ENCODE data around the gene KCTD4.
A peak's percentile ranks its signal among the peaks of the same experiment; 100 is the strongest.

The KCTD4 gene

GRCh38 chr13:45215392-45216077 is 14.7 kb upstream of the KCTD4 start:
- DNase-seq (ENCODE audit: low read depth), result no peak
- H3K36me3 ChIP-seq (ENCODE audit: control insufficient read depth, insufficient read depth, low read length, severe bottlenecking), result peaks cover 2% of the 10 kb centered on the region
- no peak overlapping the region for H3K4me3 ChIP-seq (ENCODE audit: low read length)
- no peak overlapping the region for H3K9ac ChIP-seq (ENCODE audit: low read length)
- H3K4me1 ChIP-seq (ENCODE audit: control insufficient read depth, insufficient read depth, low read length), result peaks cover 16% of the 10 kb centered on the region
- H3K27me3 ChIP-seq (replicated peaks; ENCODE audit: control insufficient read depth, insufficient read depth, low read length), result no peaks in the 10 kb centered on the region
- no peaks in the 10 kb centered on the region for H3K9me3 ChIP-seq (ENCODE audit: control insufficient read depth, low read length)

DNA sequence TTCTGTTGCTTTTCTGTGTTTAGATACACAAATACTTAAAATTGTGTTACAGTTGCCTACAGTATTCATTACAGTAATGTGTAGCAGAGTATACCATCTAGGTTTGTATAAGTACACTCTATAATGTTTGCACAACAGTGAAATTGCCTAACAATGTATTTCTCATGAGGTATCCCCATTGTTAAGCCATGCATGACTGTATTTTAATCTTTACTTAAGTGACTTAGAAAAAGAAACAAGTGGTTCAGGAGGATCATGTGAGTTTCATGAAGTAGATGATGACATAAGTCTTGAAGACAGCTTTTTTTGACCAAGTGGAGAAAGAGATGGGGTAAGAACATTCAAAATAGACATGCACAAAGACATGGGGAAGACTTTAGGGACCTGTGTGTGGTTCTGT is 8.4 kb upstream of the KCTD4 start:
- peak; percentile 72 for DNase-seq (ENCODE audit: low read depth)
- peaks cover 20% of the 10 kb centered on the region for H3K4me1 ChIP-seq (ENCODE audit: control insufficient read depth, insufficient read depth, low read length)
- no peak overlapping the region for H3K9ac ChIP-seq (ENCODE audit: low read length)
- H3K36me3 ChIP-seq (ENCODE audit: control insufficient read depth, insufficient read depth, low read length, severe bottlenecking), result peaks cover 15% of the 10 kb centered on the region
- no peak overlapping the region for H3K4me3 ChIP-seq (ENCODE audit: low read length)
- no peaks in the 10 kb centered on the region for H3K27me3 ChIP-seq (replicated peaks; ENCODE audit: control insufficient read depth, insufficient read depth, low read length)
- H3K9me3 ChIP-seq (ENCODE audit: control insufficient read depth, low read length), result no peaks in the 10 kb centered on the region

- Histone ChIP-seq H3K4me1 (ENCODE audit: control insufficient read depth, insufficient read depth, low read length) (peaks cover 20% of the 10 kb centered on the region), H3K9ac (ENCODE audit: low read length) (no peak overlapping the region), H3K4me3 (ENCODE audit: low read length) (no peak overlapping the region), H3K9me3 (ENCODE audit: control insufficient read depth, low read length) (no peaks in the 10 kb centered on the region), H3K36me3 (ENCODE audit: control insufficient read depth, insufficient read depth, low read length, severe bottlenecking) (peaks cover 15% of the 10 kb centered on the region), H3K27me3 (replicated peaks; ENCODE audit: control insufficient read depth, insufficient read depth, low read length) (no peaks in the 10 kb centered on the region)
- no peak for DNase-seq (ENCODE audit: low read depth)
These were observed 7.3 kb upstream of the KCTD4 start for GRCh38 chr13:45208132-45208531.

DNA sequence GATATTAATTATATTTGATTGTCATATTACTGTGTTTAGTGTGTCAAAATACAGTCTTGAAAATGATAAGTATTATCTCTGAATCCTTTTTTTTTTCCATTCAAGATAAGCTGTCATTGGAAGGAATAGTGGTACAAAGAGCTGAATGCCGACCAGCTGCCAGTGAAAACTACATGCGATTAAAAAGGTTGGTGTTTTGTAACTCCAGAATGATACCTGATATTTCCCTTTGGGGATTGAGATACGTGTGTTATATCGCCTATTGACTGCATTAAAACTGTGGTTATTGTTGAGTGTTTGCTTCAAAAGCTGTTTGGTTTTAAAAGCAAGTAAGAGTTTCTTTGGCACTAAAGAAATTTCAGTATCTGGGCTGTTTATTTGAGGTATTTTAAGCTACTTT is 6.5 kb upstream of the KCTD4 start:
- DNase-seq (ENCODE audit: low read depth), result peak; percentile 23
- H3K9ac ChIP-seq (ENCODE audit: low read length), result peak overlapping the region; percentile 60
- peaks cover 15% of the 10 kb centered on the region for H3K36me3 ChIP-seq (ENCODE audit: control insufficient read depth, insufficient read depth, low read length, severe bottlenecking)
- H3K4me3 ChIP-seq (ENCODE audit: low read length), result peak overlapping the region; percentile 36
- peaks cover 20% of the 10 kb centered on the region for H3K4me1 ChIP-seq (ENCODE audit: control insufficient read depth, insufficient read depth, low read length)
- no peaks in the 10 kb centered on the region for H3K27me3 ChIP-seq (replicated peaks; ENCODE audit: control insufficient read depth, insufficient read depth, low read length)
- H3K9me3 ChIP-seq (ENCODE audit: control insufficient read depth, low read length), result no peaks in the 10 kb centered on the region

DNA sequence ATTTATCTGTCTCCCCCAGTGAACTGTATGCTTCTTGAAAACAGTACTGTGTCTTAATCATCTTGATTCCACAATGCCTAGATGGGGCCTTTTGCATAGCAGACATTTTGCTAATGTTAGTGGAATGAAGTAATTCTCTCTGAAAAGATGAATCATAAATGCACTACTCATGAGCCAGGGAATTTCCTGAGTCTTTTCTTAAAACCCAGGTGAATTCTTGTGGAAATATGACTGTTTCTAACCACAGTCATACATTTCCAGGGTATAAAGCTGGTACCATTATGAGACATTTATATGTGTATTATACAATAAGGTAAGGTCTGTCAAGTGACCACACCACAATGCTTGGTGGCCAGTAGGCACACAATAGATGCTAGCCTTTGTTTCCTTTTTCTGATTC is 5.5 kb upstream of the KCTD4 start:
- Histone ChIP-seq H3K36me3 (ENCODE audit: control insufficient read depth, insufficient read depth, low read length, severe bottlenecking) (peaks cover 15% of the 10 kb centered on the region), H3K4me3 (ENCODE audit: low read length) (peak overlapping the region; percentile 59), H3K9ac (ENCODE audit: low read length) (peak overlapping the region; percentile 60), H3K4me1 (ENCODE audit: control insufficient read depth, insufficient read depth, low read length) (peaks cover 20% of the 10 kb centered on the region), H3K27me3 (replicated peaks; ENCODE audit: control insufficient read depth, insufficient read depth, low read length) (no peaks in the 10 kb centered on the region), H3K9me3 (ENCODE audit: control insufficient read depth, low read length) (no peaks in the 10 kb centered on the region)
- DNase-seq (ENCODE audit: low read depth), result peak; percentile 92

DNA sequence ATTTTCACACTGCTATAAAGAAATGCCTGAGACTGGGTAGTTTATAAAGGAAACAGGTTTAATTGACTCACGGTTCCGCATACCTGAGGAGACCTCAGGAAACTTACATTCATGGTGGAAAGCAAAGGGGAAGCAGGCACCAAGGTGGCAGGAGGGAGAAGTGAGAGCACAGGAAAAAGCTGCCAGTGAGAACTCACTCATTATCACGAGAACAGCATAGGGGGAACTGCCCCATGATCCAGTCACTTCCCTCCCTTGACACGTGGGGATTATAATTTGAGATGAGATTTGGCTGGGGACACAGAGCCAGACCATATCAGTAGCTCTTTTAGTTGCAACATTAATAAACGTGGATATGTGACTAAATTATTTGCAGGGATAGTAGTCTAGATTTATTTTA is 4.3 kb upstream of the KCTD4 start:
- no peaks in the 10 kb centered on the region for H3K27me3 ChIP-seq (replicated peaks; ENCODE audit: control insufficient read depth, insufficient read depth, low read length)
- DNase-seq (ENCODE audit: low read depth), result no peak
- no peak overlapping the region for H3K4me3 ChIP-seq (ENCODE audit: low read length)
- H3K9ac ChIP-seq (ENCODE audit: low read length), result no peak overlapping the region
- peaks cover 27% of the 10 kb centered on the region for H3K4me1 ChIP-seq (ENCODE audit: control insufficient read depth, insufficient read depth, low read length)
- peaks cover 9% of the 10 kb centered on the region for H3K36me3 ChIP-seq (ENCODE audit: control insufficient read depth, insufficient read depth, low read length, severe bottlenecking)
- no peaks in the 10 kb centered on the region for H3K9me3 ChIP-seq (ENCODE audit: control insufficient read depth, low read length)

GRCh38 chr13:45199711-45200110 is 1.1 kb downstream of the KCTD4 start:
- Histone ChIP-seq H3K27me3 (replicated peaks; ENCODE audit: control insufficient read depth, insufficient read depth, low read length) (no peaks in the 10 kb centered on the region), H3K9me3 (ENCODE audit: control insufficient read depth, low read length) (no peaks in the 10 kb centered on the region), H3K4me3 (ENCODE audit: low read length) (no peak overlapping the region), H3K36me3 (ENCODE audit: control insufficient read depth, insufficient read depth, low read length, severe bottlenecking) (no peaks in the 10 kb centered on the region), H3K4me1 (ENCODE audit: control insufficient read depth, insufficient read depth, low read length) (peaks cover 23% of the 10 kb centered on the region), H3K9ac (ENCODE audit: low read length) (no peak overlapping the region)
- DNase-seq (ENCODE audit: low read depth), result no peak

GRCh38 chr13:45198924-45199323 is 1.9 kb downstream of the KCTD4 start:
- no peaks in the 10 kb centered on the region for H3K27me3 ChIP-seq (replicated peaks; ENCODE audit: control insufficient read depth, insufficient read depth, low read length)
- H3K4me3 ChIP-seq (ENCODE audit: low read length), result no peak overlapping the region
- H3K9me3 ChIP-seq (ENCODE audit: control insufficient read depth, low read length), result no peaks in the 10 kb centered on the region
- no peak for DNase-seq (ENCODE audit: low read depth)
- peaks cover 23% of the 10 kb centered on the region for H3K4me1 ChIP-seq (ENCODE audit: control insufficient read depth, insufficient read depth, low read length)
- H3K9ac ChIP-seq (ENCODE audit: low read length), result no peak overlapping the region
- no peaks in the 10 kb centered on the region for H3K36me3 ChIP-seq (ENCODE audit: control insufficient read depth, insufficient read depth, low read length, severe bottlenecking)

DNA sequence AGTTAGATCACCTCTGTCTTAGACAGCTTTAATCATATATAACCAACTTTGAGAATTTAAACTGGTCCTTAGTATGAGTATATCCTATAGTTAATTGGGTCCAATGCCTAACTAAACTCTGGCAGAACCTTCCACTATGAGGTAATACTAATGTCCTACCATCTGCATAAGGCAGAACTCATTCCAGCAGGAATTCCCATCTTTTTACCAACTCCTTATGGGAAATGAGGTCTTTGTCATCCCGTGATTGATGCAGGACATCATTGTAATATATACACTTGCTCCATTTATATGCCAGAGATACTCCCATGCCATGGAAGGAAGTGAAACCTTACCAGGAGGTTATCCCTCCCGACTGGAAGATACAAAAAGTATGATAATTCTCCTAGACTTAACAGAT is 2.8 kb downstream of the KCTD4 start:
- no peak for DNase-seq (ENCODE audit: low read depth)
- H3K27me3 ChIP-seq (replicated peaks; ENCODE audit: control insufficient read depth, insufficient read depth, low read length), result no peaks in the 10 kb centered on the region
- no peak overlapping the region for H3K9ac ChIP-seq (ENCODE audit: low read length)
- H3K9me3 ChIP-seq (ENCODE audit: control insufficient read depth, low read length), result no peaks in the 10 kb centered on the region
- peaks cover 23% of the 10 kb centered on the region for H3K4me1 ChIP-seq (ENCODE audit: control insufficient read depth, insufficient read depth, low read length)
- no peak overlapping the region for H3K4me3 ChIP-seq (ENCODE audit: low read length)
- no peaks in the 10 kb centered on the region for H3K36me3 ChIP-seq (ENCODE audit: control insufficient read depth, insufficient read depth, low read length, severe bottlenecking)

- H3K27me3 ChIP-seq (replicated peaks; ENCODE audit: control insufficient read depth, insufficient read depth, low read length), result no peaks in the 10 kb centered on the region
- no peak overlapping the region for H3K4me3 ChIP-seq (ENCODE audit: low read length)
- H3K9ac ChIP-seq (ENCODE audit: low read length), result no peak overlapping the region
- H3K4me1 ChIP-seq (ENCODE audit: control insufficient read depth, insufficient read depth, low read length), result peaks cover 23% of the 10 kb centered on the region
- no peaks in the 10 kb centered on the region for H3K36me3 ChIP-seq (ENCODE audit: control insufficient read depth, insufficient read depth, low read length, severe bottlenecking)
- no peaks in the 10 kb centered on the region for H3K9me3 ChIP-seq (ENCODE audit: control insufficient read depth, low read length)
- DNase-seq (ENCODE audit: low read depth), result peak; percentile 24
These were observed 4.2 kb downstream of the KCTD4 start for GRCh38 chr13:45196622-45197021.

- Histone ChIP-seq H3K4me3 (ENCODE audit: low read length) (no peak overlapping the region), H3K27me3 (replicated peaks; ENCODE audit: control insufficient read depth, insufficient read depth, low read length) (no peaks in the 10 kb centered on the region), H3K9ac (ENCODE audit: low read length) (no peak overlapping the region), H3K9me3 (ENCODE audit: control insufficient read depth, low read length) (no peaks in the 10 kb centered on the region), H3K4me1 (ENCODE audit: control insufficient read depth, insufficient read depth, low read length) (peaks cover 23% of the 10 kb centered on the region), H3K36me3 (ENCODE audit: control insufficient read depth, insufficient read depth, low read length, severe bottlenecking) (no peaks in the 10 kb centered on the region)
- peak; percentile 24 for DNase-seq (ENCODE audit: low read depth)
These were observed 4.7 kb downstream of the KCTD4 start for GRCh38 chr13:45196096-45196495.

GRCh38 chr13:45195421-45195820 is 5.4 kb downstream of the KCTD4 start:
- peaks cover 17% of the 10 kb centered on the region for H3K4me1 ChIP-seq (ENCODE audit: control insufficient read depth, insufficient read depth, low read length)
- no peaks in the 10 kb centered on the region for H3K9me3 ChIP-seq (ENCODE audit: control insufficient read depth, low read length)
- H3K27me3 ChIP-seq (replicated peaks; ENCODE audit: control insufficient read depth, insufficient read depth, low read length), result no peaks in the 10 kb centered on the region
- no peak overlapping the region for H3K4me3 ChIP-seq (ENCODE audit: low read length)
- H3K9ac ChIP-seq (ENCODE audit: low read length), result peak overlapping the region; percentile 51
- H3K36me3 ChIP-seq (ENCODE audit: control insufficient read depth, insufficient read depth, low read length, severe bottlenecking), result no peaks in the 10 kb centered on the region
- DNase-seq (ENCODE audit: low read depth), result peak; percentile 15
